ENCODE results near the gene DMRTA2.
"Not testable (repeated sequence)": the region's sequence is repeated elsewhere in the genome, so short reads cannot be mapped to it uniquely, and the experiment has no call there.

DMRTA2 gene

GRCh38 chr1:50422675-50422945 lies 633 bp downstream of the DMRTA2 start:
- DNase-seq = no peak

GRCh38 chr1:50421768-50422674 lies 1.2 kb downstream of the DMRTA2 start:
- DNase-seq = no peak

- no peak for DNase-seq
Observed at GRCh38 chr1:50421366-50421748, 1.9 kb downstream of the DMRTA2 start.

GRCh38 chr1:50420689-50421365 lies 2.4 kb downstream of the DMRTA2 start:
- DNase-seq = no peak

- DNase-seq = no peak
Observed at GRCh38 chr1:50419907-50420677, 3.2 kb downstream of the DMRTA2 start.

GRCh38 chr1:50419192-50419906 lies 3.9 kb downstream of the DMRTA2 start:
- no peak for DNase-seq

GRCh38 chr1:50418600-50419109 lies 4.6 kb downstream of the DMRTA2 start:
- no peak for DNase-seq

GRCh38 chr1:50417946-50418599 lies 5.2 kb downstream of the DMRTA2 start:
- DNase-seq = no peak

GRCh38 chr1:50417507-50417906 lies 5.7 kb downstream of the DMRTA2 start:
- no peak for DNase-seq

GRCh38 chr1:50416553-50417453 lies 6.4 kb downstream of the DMRTA2 start:
- no peak for DNase-seq

GRCh38 chr1:50416150-50416527 lies 7.1 kb downstream of the DMRTA2 start:
- no peak for DNase-seq

- no peak for DNase-seq
Observed at GRCh38 chr1:50415235-50416149, 7.8 kb downstream of the DMRTA2 start.

- no peak for DNase-seq
Observed at GRCh38 chr1:50414853-50415234, 8.4 kb downstream of the DMRTA2 start.

GRCh38 chr1:50412813-50413476 lies 10.3 kb downstream of the DMRTA2 start:
- no peak for DNase-seq

GRCh38 chr1:50405814-50406213 lies 17.4 kb downstream of the DMRTA2 start:
- DNase-seq = no peak

- no peak for DNase-seq
Observed at GRCh38 chr1:50393522-50394120, 29.6 kb downstream of the DMRTA2 start.

- DNase-seq = not testable (repeated sequence)
Observed at GRCh38 chr1:50381551-50381950, 41.7 kb downstream of the DMRTA2 start.

- no peak for DNase-seq
Observed at GRCh38 chr1:50378770-50379169, 44.5 kb downstream of the DMRTA2 start.

- no peak for DNase-seq
Observed at GRCh38 chr1:50373532-50373931, 49.7 kb downstream of the DMRTA2 start.

Data from activated T-cell treated with anti-CD3 and anti-CD28 coated beads, Interleukin-2, amount 50 U/mL, for 1 hour (primary cell).